H4 (cell line): ENCODE data around the gene TTLL7. TPM values are rescaled to one million over a fixed set of nuclear protein-coding genes. Genes with fewer than 3 reads are reported as not detected.

ENCODE experiments used
- DNase-seq: peaks from one replicate; pipeline ENCODE4 v3.0.0-alpha.2; 2015; ENCODE audit warnings: low spot score
- total RNA-seq: library from RNA; depleted of rRNA; stranded (reverse); fragments of >200 nt; shearing (Covaris generic); gene quantifications from 2 replicates; pipeline ENCODE4 v1.2.3, GENCODE V29; 2014; rRNA removed

The TTLL7 gene
- total RNA-seq, 1 experiment from 2014 or later, result 5.9 TPM

DNA sequence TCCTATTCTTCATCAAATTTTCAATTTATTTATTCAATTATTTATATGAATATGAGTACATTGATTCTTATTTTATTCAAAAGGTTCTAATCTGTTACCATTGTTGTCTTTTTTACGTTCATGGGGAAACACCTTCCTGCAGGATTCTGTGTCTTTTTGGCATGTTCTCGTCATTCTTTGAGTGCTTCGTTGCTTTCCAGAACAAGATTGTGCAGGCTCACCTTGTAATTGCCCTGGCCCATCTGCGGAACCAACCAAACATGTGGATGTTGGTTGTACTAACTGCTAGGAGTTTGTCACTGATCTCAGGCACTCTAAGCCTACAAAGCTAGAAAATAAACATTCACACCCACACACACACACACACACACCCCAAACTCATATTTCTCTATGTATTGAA is 182.1 kb downstream of the TTLL7 start:
- DNase-seq, result no peak

- no peak for DNase-seq
These were observed 183.6 kb downstream of the TTLL7 start for GRCh38 chr1:83815330-83815729.

Other genes starting within 250 kb of the TTLL7 start
- gene PRKACB, start 145.1 kb upstream of the TTLL7 start, total RNA-seq, result 14.5 and 25.0 TPM in 2 replicates